IPS-20b (cell line): ENCODE measurements around the gene BIRC6.
"Not testable (repeated sequence)": the region's sequence is repeated elsewhere in the genome, so short reads cannot be mapped to it uniquely, and the experiment has no call there.

Source experiments
- H3K27ac ChIP-seq: one replicate; pipeline ENCODE4 v1.5.1; 2013; ENCODE audit warnings: low read length
- H3K27me3 ChIP-seq: 2 replicates; pipeline ENCODE4 v1.6.1; 2013; ENCODE audit warnings: mild to moderate bottlenecking, low read length, inconsistent platforms; ENCODE audit not compliant: insufficient read depth
- H3K36me3 ChIP-seq: 2 replicates; pipeline ENCODE4 v1.6.1; 2013; ENCODE audit warnings: low read depth, mild to moderate bottlenecking, inconsistent platforms, low read length, moderate library complexity; ENCODE audit not compliant: insufficient read depth
- H3K4me1 ChIP-seq: 2 replicates; pipeline ENCODE4 v1.6.1; 2013; ENCODE audit warnings: mild to moderate bottlenecking, control low read depth, inconsistent platforms, low read length, moderate library complexity; ENCODE audit not compliant: insufficient read depth
- H3K4me3 ChIP-seq: 2 replicates; pipeline ENCODE4 v1.5.1; 2013; ENCODE audit warnings: mild to moderate bottlenecking, low read length, inconsistent platforms
- H3K9ac ChIP-seq: 2 replicates; pipeline ENCODE4 v1.6.1; 2013; ENCODE audit warnings: low read depth, mild to moderate bottlenecking, inconsistent platforms, low read length, moderate library complexity
- H3K9me3 ChIP-seq: 2 replicates; pipeline ENCODE4 v1.6.1; 2013; ENCODE audit warnings: mild to moderate bottlenecking, low read depth, low read length, inconsistent platforms; ENCODE audit not compliant: insufficient read depth

The BIRC6 gene

DNA sequence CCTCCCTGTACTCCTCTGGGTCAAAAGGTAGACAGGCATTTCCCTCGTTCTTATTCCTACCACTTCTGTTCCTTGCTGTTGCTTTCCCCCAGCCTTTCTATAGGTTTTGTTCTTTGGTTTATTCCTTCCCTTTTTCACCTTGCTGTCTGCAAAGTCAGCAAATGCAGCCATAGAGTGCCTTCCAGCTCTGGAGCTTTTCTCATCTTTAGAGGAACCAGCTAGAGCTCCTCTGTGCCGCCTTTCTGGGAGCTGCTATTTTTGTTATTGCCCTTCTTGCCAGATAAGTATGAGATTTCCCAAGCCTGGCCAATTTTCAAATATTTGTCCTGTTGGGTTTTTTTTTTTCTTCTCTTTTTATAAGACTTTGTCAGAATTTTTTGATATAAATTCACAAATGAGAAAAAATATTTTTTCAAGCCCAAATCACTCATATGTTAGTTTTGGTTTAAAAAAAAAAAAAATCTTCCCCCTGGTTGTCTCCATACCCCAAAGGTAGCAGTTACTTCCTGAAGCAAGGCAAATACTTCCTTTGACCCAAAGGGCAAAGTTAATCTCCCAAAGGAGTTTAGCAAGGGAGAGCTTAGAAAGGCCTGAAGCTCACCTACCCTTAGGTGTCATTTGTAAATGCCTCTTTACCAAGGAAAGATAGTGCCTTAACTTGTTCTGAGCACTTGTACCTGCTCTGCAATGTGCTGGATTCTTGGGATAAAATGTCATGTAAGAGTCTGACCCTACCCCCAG lies 265.9 kb downstream of the BIRC6 start:
- Histone ChIP-seq H3K9ac (no peak overlapping the region), H3K4me3 (no peak overlapping the region), H3K9me3 (no peaks in the 10 kb centered on the region), H3K27me3 (no peaks in the 10 kb centered on the region), H3K27ac (no peak overlapping the region), H3K36me3 (peaks cover 22% of the 10 kb centered on the region), H3K4me1 (no peaks in the 10 kb centered on the region)

DNA sequence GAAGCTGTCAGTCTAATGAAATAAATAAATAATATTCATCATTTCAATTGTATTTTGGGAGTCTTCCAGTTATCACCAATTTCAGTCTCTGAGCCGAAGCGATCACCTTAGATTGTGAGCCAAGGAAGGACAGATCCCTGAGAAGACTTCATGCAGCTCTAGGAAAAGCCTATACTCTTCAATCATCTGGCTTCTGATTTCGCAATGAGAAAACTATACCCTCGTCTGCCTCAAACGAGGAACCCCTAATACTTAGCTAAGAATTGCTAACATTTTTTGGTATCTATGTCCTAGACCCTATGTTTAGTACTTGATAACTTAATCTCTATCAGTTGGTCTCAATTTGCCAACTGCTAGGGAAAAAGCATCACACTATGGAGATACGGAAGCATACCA lies 266.5 kb downstream of the BIRC6 start:
- Histone ChIP-seq H3K9ac (no peak overlapping the region), H3K36me3 (peaks cover 18% of the 10 kb centered on the region), H3K9me3 (no peaks in the 10 kb centered on the region), H3K27me3 (no peaks in the 10 kb centered on the region), H3K4me3 (no peak overlapping the region), H3K4me1 (no peaks in the 10 kb centered on the region), H3K27ac (no peak overlapping the region)

DNA sequence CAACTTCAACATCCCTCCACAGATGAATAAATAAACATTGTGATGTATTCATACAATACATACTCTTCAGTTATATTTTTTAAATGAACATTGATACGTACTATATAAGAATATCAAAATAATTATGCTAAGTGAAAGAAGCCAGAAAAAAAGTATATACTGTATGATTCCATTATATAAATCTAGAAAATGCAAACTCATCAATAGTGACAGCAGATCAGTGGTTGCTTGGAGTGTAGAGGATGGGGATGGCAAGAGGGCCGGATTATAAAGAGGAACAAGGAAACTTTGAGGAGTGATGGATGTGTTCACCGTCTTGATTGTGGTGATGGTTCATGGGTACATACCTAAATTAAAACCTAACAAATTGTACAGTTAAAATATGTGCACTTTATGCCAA lies 268.0 kb downstream of the BIRC6 start:
- H3K4me1 ChIP-seq, result no peaks in the 10 kb centered on the region
- no peak overlapping the region for H3K9ac ChIP-seq
- H3K27ac ChIP-seq, result no peak overlapping the region
- peaks cover 4% of the 10 kb centered on the region; the same call in 1 of the 2 replicates for H3K36me3 ChIP-seq
- no peak overlapping the region for H3K4me3 ChIP-seq
- H3K27me3 ChIP-seq, result no peaks in the 10 kb centered on the region
- H3K9me3 ChIP-seq, result no peaks in the 10 kb centered on the region

DNA sequence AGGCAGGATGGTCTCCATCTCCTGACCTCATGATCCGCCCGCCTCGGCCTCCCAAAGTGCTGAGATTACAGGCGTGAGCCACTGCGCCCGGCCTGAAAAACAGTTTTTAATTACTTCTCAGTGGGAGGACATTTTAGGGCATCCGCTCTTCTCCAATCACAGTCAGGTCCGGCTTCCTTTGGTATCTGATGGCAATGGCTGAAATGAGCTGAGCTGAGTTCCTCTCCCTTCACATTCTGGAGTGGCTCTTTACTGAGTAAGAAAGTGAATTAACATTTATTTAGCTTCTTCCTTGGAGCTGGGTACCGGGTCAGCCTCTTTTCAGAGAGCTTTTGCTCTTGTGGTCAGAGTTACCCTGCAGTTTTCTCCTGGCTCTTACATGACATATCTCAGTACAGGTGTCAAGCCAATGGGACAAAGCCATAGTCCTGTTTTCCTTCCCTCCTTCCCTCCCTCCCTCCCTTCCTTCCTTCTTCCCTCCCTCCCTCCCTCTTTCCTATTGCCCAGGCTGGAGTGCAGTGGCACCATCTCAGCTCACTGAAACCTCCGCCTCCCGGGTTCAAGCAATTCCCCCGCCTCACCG lies 269.9 kb downstream of the BIRC6 start:
- Histone ChIP-seq H3K27ac (no peak overlapping the region), H3K9ac (no peak overlapping the region), H3K4me3 (peak overlapping the region; percentile 93; the same call in 1 of the 2 replicates), H3K9me3 (no peaks in the 10 kb centered on the region), H3K4me1 (no peaks in the 10 kb centered on the region), H3K36me3 (peaks cover 18% of the 10 kb centered on the region), H3K27me3 (no peaks in the 10 kb centered on the region)

DNA sequence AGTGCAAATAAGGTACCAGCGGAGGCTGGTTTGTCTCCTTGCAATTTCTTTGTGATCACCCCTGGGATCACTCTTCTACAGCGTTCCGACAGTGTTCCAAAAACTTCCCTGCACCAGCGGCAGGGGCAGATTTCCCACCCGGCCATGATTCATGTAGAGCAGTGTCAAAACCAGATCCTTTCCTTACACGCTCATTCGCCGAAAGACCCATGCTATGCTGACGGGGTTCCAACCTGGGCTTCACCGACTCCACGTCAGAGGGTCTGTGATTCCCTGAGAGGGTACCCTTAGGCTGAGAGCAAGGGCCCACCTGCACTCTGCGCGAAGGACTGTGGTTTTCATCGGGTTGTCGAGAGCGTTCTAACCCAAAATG lies 270.6 kb downstream of the BIRC6 start:
- Histone ChIP-seq H3K27me3 (no peaks in the 10 kb centered on the region), H3K4me1 (no peaks in the 10 kb centered on the region), H3K36me3 (peaks cover 23% of the 10 kb centered on the region), H3K9ac (peak overlapping the region; percentile 90; the same call in 1 of the 2 replicates), H3K9me3 (no peaks in the 10 kb centered on the region), H3K27ac (no peak overlapping the region), H3K4me3 (peak overlapping the region; percentile 93)

DNA sequence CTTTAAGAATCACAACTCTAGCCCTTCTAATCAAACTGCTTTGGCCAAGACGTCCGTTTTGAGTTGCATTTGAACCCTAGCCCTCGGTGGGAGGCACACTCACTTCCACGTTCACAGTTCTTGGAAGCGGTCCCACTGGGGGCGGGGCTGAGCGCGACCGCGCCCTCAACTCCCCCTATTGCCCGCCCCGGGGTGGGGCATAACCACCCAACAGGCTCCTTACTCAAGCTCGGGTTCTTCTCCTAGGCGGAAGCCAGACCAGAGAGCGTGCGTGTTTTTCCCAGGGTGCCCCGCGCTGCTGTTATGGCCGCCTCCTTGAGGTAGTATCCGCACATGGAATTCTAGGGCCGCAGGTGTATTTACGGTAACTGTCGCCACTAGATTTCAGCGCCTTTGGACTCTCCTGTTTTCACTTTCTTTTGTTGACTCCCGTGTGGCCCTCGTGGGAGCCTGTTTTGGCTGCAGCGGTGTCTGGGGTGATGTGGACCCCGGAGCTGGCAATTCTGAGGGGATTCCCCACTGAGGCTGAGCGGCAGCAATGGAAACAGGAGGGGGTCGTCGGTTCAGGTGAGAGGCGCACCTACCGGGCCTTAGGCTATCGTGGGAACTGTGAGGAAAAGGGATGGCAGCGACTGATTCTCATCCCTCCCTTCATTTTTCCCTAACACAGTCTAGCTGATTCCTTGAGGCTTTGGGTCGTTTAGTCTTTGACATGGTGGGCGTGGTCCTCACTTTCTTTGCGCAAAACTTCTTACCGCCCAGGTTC lies 271.2 kb downstream of the BIRC6 start, which contains the start of gene TTC27:
TSS of gene TTC27 (plus strand) at position 237 of the 766 bp plus-strand sequence. CDS start at position 480, 243 bp downstream.
- no peaks in the 10 kb centered on the region for H3K9me3 ChIP-seq
- peak within 1 kb of the TSS; percentile 93 for H3K4me3 ChIP-seq
- no peak within 1 kb of the TSS for H3K27ac ChIP-seq
- no peaks in the 10 kb centered on the region for H3K4me1 ChIP-seq
- H3K27me3 ChIP-seq, result no peaks in the 10 kb centered on the region
- H3K9ac ChIP-seq, result peak within 1 kb of the TSS; percentile 90; the same call in 1 of the 2 replicates
- peaks cover 29% of the 10 kb centered on the region for H3K36me3 ChIP-seq

DNA sequence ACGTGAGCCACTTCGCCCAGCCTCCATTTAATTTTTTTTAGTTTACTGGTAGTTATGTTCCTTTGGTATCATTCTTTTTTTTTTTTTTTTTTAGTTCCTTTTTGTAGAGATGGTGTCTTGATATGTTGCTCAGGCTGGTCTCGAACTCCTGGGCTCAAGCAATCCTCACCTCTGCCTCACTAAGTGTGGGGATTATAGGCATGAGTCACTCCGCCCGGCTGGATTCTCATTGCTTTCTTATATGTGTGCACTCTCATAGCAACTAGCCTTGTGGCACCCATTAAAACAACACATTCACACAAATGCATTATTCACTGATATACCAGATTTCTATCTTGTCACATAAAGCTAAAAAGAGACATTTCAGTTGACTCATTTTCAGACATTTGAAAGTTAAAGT lies 275.3 kb downstream of the BIRC6 start:
- no peak overlapping the region for H3K4me3 ChIP-seq
- no peak overlapping the region for H3K27ac ChIP-seq
- no peaks in the 10 kb centered on the region for H3K4me1 ChIP-seq
- no peaks in the 10 kb centered on the region for H3K9me3 ChIP-seq
- no peak overlapping the region for H3K9ac ChIP-seq
- H3K36me3 ChIP-seq, result peaks cover 59% of the 10 kb centered on the region
- no peaks in the 10 kb centered on the region for H3K27me3 ChIP-seq

DNA sequence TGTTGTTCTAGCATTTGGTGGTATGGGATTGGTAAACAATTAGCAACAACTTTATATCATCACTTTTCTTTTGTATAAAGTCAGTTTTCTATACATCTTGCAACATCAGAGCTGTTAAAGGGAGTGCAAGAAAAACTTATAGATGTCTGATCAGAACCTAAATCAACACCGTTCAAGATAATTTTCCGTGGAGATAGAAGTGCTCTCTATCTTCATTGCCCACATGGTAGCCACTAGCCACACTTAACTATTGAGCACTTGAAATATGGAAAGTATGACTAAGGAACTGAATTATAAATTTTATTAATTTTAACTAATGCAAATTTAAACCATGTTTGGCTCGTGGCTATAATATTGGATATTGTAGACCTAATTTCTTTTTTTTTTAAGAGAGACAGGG lies 276.2 kb downstream of the BIRC6 start:
- Histone ChIP-seq H3K9ac (no peak overlapping the region), H3K4me3 (no peak overlapping the region), H3K4me1 (no peaks in the 10 kb centered on the region), H3K27ac (no peak overlapping the region), H3K36me3 (peaks cover 63% of the 10 kb centered on the region), H3K27me3 (no peaks in the 10 kb centered on the region), H3K9me3 (no peaks in the 10 kb centered on the region)

DNA sequence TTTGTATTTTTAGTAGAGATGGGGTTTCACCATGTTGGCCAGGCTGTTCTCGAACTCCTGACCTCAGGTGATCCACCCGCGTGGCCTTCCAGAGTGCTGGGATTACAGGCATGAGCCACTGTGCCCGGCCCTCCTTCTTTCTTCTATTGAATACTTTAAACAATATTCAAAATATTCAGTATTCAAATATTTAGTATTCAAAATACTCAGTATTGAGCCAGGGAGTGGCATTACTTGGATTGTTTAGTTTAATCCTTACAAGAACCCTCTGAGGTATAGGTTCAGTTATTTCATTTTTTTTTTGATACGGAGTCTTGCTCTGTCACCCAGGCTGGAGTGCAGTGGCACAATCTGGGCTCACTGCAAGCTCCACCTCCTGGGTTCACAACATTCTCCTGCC lies 281.7 kb downstream of the BIRC6 start:
- peaks cover 66% of the 10 kb centered on the region for H3K36me3 ChIP-seq
- H3K27me3 ChIP-seq, H3K27ac ChIP-seq, H3K9ac ChIP-seq, H3K4me3 ChIP-seq, H3K4me1 ChIP-seq, H3K9me3 ChIP-seq: not testable (repeated sequence)

DNA sequence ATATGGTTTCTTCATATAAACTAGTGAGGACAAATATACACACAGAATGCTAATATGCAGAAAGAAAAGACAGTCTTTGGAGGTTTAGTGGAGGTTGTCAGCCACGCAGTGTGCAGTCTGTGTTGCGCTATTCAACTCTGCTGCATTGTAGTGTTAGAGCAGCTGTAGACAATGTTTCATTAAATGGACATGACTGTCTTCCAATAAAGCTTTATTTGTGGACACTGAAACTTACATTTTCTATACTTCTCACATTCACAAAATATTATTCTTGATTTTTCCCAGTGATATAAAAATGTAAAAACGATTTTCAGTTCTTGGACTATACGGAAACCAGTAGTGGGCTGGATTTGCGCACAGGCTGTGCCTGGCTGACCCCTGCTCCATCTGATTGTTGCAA lies 284.4 kb downstream of the BIRC6 start:
- Histone ChIP-seq H3K9me3 (no peaks in the 10 kb centered on the region), H3K36me3 (peaks cover 45% of the 10 kb centered on the region), H3K27me3 (no peaks in the 10 kb centered on the region), H3K4me1 (no peaks in the 10 kb centered on the region), H3K9ac (no peak overlapping the region), H3K4me3 (no peak overlapping the region), H3K27ac (no peak overlapping the region)

DNA sequence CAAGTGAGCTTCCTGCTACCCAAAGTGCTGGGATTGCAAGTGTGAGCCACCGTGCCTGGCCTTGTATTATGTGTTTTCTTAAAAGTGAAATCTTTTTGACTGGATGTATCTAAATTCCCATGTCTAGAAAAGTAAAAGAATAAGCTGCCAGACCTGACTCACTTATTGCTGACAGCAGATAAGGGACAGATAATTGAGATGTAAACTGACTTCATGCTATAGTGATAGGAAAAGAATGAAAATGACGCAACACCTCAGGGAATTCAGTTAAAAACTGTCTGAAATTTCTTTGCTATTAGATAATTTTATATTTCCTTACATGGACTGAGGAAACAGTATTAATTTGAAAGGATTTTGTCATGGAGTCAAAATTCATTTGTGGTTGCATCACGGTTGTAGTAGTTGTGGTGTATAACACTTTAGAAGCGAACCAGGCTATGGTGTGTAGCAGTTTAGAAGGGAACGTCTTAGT lies 290.4 kb downstream of the BIRC6 start:
- Histone ChIP-seq H3K36me3 (peaks cover 31% of the 10 kb centered on the region), H3K4me1 (no peaks in the 10 kb centered on the region), H3K27me3 (no peaks in the 10 kb centered on the region), H3K4me3 (no peak overlapping the region), H3K9ac (no peak overlapping the region), H3K9me3 (no peaks in the 10 kb centered on the region), H3K27ac (no peak overlapping the region)
